Ovary (tissue), 3 donors: Measurements from ENCODE around the gene PANK1.

ENCODE experiments used
- CTCF ChIP-seq, 3 donors: fragments of 450-650 bp in 2 of 3; fragments of 200-600 bp in 1 of 3; IDR thresholded peaks; one replicate each; pipeline versions ENCODE4 v1.5.1 to v1.8.0; 2016 to 2022; ENCODE audit warnings: antibody characterized with exemption in 3 of 3, mild to moderate bottlenecking in 1 of 3
- EP300 ChIP-seq: sonication (generic); formaldehyde crosslinking; IDR thresholded peaks from one replicate; pipeline ENCODE4 v1.6.1; 2017; ENCODE audit warnings: antibody characterized with exemption
- POLR2A ChIP-seq: fragments of 450-650 bp; IDR thresholded peaks from one replicate; pipeline ENCODE4 v1.6.1; 2017; ENCODE audit warnings: antibody characterized with exemption, mild to moderate bottlenecking, moderate library complexity
- donor health status: DM: no; HTN: no; CAD: no.

- no peak for TF ChIP-seq POLR2A
- TF ChIP-seq CTCF (IDR thresholded peaks at IDR 0.05), result no peak
- no peak for TF ChIP-seq EP300
Observed at GRCh38 chr10:89535171-89536012, 109.7 kb downstream of the PANK1 start, which contains the start of gene SLC16A12.
